ENCODE results near the gene CNKSR1.

CNKSR1 gene

GRCh38 chr1:26155370-26156284, 21.7 kb upstream of the CNKSR1 start:
- H3K27me3 ChIP-seq (ENCODE audit: low read depth) = no peaks in the 10 kb centered on the region
- no peak overlapping the region for H3K4me3 ChIP-seq
- H3K9me3 ChIP-seq = no peaks in the 10 kb centered on the region
- H3K36me3 ChIP-seq (replicated peaks) = no peaks in the 10 kb centered on the region
- DNase-seq (ENCODE audit: low spot score in 2 of 2) = no peak
- in situ Hi-C loops (cut with MboI; ENCODE audit: low sequenced_read_pairs) = loop anchor here (5.0 kb wide), 1 partner anchor 113 kb away; no protein-coding TSS in a partner anchor
- H3K4me1 ChIP-seq = peaks cover 8% of the 10 kb centered on the region

- peak in 1 of 2 experiments; percentile 50 for DNase-seq (ENCODE audit: low spot score in 2 of 2)
- Histone ChIP-seq H3K36me3 (replicated peaks) (no peaks in the 10 kb centered on the region), H3K27me3 (ENCODE audit: low read depth) (no peaks in the 10 kb centered on the region), H3K9me3 (no peaks in the 10 kb centered on the region), H3K4me3 (no peak overlapping the region), H3K4me1 (peaks cover 11% of the 10 kb centered on the region)
- in situ Hi-C loops (cut with MboI; ENCODE audit: low sequenced_read_pairs) = loop anchor here (5.0 kb wide), 1 partner anchor 114 kb away; no protein-coding TSS in a partner anchor
These were observed 20.8 kb upstream of the CNKSR1 start for GRCh38 chr1:26156285-26157038.

- Histone ChIP-seq H3K4me1 (peaks cover 16% of the 10 kb centered on the region), H3K4me3 (no peak overlapping the region), H3K27me3 (ENCODE audit: low read depth) (no peaks in the 10 kb centered on the region), H3K36me3 (replicated peaks) (no peaks in the 10 kb centered on the region), H3K9me3 (no peaks in the 10 kb centered on the region)
- in situ Hi-C loops (cut with MboI; ENCODE audit: low sequenced_read_pairs) = loop anchor here (5.0 kb wide), 1 partner anchor 116 kb away; no protein-coding TSS in a partner anchor
- no peak for DNase-seq (ENCODE audit: low spot score in 2 of 2)
These were observed 18.9 kb upstream of the CNKSR1 start for GRCh38 chr1:26158271-26158907.

- Histone ChIP-seq H3K9me3 (no peaks in the 10 kb centered on the region), H3K27me3 (ENCODE audit: low read depth) (no peaks in the 10 kb centered on the region), H3K36me3 (replicated peaks) (no peaks in the 10 kb centered on the region), H3K4me3 (no peak within 1 kb of the TSS), H3K4me1 (peaks cover 19% of the 10 kb centered on the region)
- no peak for DNase-seq (ENCODE audit: low spot score in 2 of 2)
- in situ Hi-C loops (cut with MboI; ENCODE audit: low sequenced_read_pairs) = loop anchor here (5.0 kb wide), 1 partner anchor 117 kb away; no protein-coding TSS in a partner anchor
These were observed 18.2 kb upstream of the CNKSR1 start, which contains the start of gene FAM110D for GRCh38 chr1:26158908-26159742. Gene FAM110D, plus strand, starts transcription at chr1:26159079. Its CDS starts 2,213 bp downstream, at chr1:26161292.

- no peak for DNase-seq (ENCODE audit: low spot score in 2 of 2)
- no peaks in the 10 kb centered on the region for H3K9me3 ChIP-seq
- no peak overlapping the region for H3K4me3 ChIP-seq
- H3K36me3 ChIP-seq (replicated peaks) = no peaks in the 10 kb centered on the region
- in situ Hi-C loops (cut with MboI; ENCODE audit: low sequenced_read_pairs) = loop anchor here (5.0 kb wide), 1 partner anchor 117 kb away; no protein-coding TSS in a partner anchor
- peaks cover 23% of the 10 kb centered on the region for H3K4me1 ChIP-seq
- no peaks in the 10 kb centered on the region for H3K27me3 ChIP-seq (ENCODE audit: low read depth)
These were observed 17.6 kb upstream of the CNKSR1 start for GRCh38 chr1:26159743-26160039.

- H3K9me3 ChIP-seq = no peaks in the 10 kb centered on the region
- no peak overlapping the region for H3K4me3 ChIP-seq
- in situ Hi-C loops (cut with MboI; ENCODE audit: low sequenced_read_pairs) = no loop called here
- no peaks in the 10 kb centered on the region for H3K36me3 ChIP-seq (replicated peaks)
- peaks cover 18% of the 10 kb centered on the region for H3K4me1 ChIP-seq
- no peak for DNase-seq (ENCODE audit: low spot score in 2 of 2)
- H3K27me3 ChIP-seq (ENCODE audit: low read depth) = no peaks in the 10 kb centered on the region
These were observed 16.5 kb upstream of the CNKSR1 start for GRCh38 chr1:26160527-26161414.

GRCh38 chr1:26161415-26162219, 15.7 kb upstream of the CNKSR1 start:
- in situ Hi-C loops (cut with MboI; ENCODE audit: low sequenced_read_pairs) = no loop called here
- DNase-seq (ENCODE audit: low spot score in 2 of 2) = peak in 1 of 2 experiments; percentile 71
- Histone ChIP-seq H3K36me3 (replicated peaks) (no peaks in the 10 kb centered on the region), H3K4me3 (peak overlapping the region; percentile 27), H3K4me1 (peaks cover 16% of the 10 kb centered on the region), H3K9me3 (no peaks in the 10 kb centered on the region), H3K27me3 (ENCODE audit: low read depth) (no peaks in the 10 kb centered on the region)

GRCh38 chr1:26162220-26162709, 15.0 kb upstream of the CNKSR1 start:
- DNase-seq (ENCODE audit: low spot score in 2 of 2) = no peak
- Histone ChIP-seq H3K4me1 (peaks cover 15% of the 10 kb centered on the region), H3K36me3 (replicated peaks) (no peaks in the 10 kb centered on the region), H3K9me3 (no peaks in the 10 kb centered on the region), H3K4me3 (peak overlapping the region; percentile 27), H3K27me3 (ENCODE audit: low read depth) (no peaks in the 10 kb centered on the region)
- in situ Hi-C loops (cut with MboI; ENCODE audit: low sequenced_read_pairs) = no loop called here

GRCh38 chr1:26163684-26164035, 13.6 kb upstream of the CNKSR1 start:
- in situ Hi-C loops (cut with MboI; ENCODE audit: low sequenced_read_pairs) = no loop called here
- H3K4me1 ChIP-seq = peaks cover 19% of the 10 kb centered on the region
- no peaks in the 10 kb centered on the region for H3K36me3 ChIP-seq (replicated peaks)
- no peaks in the 10 kb centered on the region for H3K9me3 ChIP-seq
- H3K27me3 ChIP-seq (ENCODE audit: low read depth) = no peaks in the 10 kb centered on the region
- DNase-seq (ENCODE audit: low spot score in 2 of 2) = no peak
- H3K4me3 ChIP-seq = peak overlapping the region; percentile 23

GRCh38 chr1:26164036-26164860, 13.0 kb upstream of the CNKSR1 start:
- H3K27me3 ChIP-seq (ENCODE audit: low read depth) = no peaks in the 10 kb centered on the region
- in situ Hi-C loops (cut with MboI; ENCODE audit: low sequenced_read_pairs) = no loop called here
- peaks cover 25% of the 10 kb centered on the region for H3K4me1 ChIP-seq
- DNase-seq (ENCODE audit: low spot score in 2 of 2) = peak; percentile 28 to 71
- no peaks in the 10 kb centered on the region for H3K9me3 ChIP-seq
- H3K4me3 ChIP-seq = peak overlapping the region; percentile 23
- H3K36me3 ChIP-seq (replicated peaks) = no peaks in the 10 kb centered on the region

All from HAP-1 (cell line).